Measurements from ENCODE around the gene FAM3B. TPM values are rescaled to one million over a fixed set of nuclear protein-coding genes. Genes with fewer than 3 reads are reported as not detected.

The FAM3B gene
- total and polyA plus RNA-seq, 9 of the 15 experiments (the other 6 are each of a cell fraction or from before 2014, with no cell fraction given): 0.04 to 0.18 (median 0.12) TPM; not detected in 5

DNA sequence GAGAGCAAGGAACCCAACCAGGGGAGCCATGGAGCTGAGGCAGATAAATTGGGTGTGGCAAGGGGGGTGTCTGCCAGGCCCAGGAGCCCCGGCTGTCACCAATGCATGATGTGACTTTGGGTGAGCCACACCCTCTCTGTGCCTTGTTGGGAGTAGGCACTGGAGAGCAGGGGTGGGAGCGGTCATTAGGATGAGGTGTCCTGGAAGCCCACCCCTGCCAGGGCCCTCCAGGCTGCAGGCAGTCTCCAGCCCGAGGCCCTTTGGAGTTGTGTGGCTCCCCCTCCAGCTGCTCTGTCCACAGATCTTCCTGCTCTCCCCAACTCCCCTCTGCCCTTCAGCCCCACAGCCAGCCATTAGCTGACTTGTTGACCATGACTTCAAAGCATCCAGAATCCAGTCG lies 56.7 kb downstream of the FAM3B start:
- H3K4me1 ChIP-seq (replicated peaks in 1 of 2; ENCODE audit: control insufficient read depth in 2 of 2, insufficient read depth in 2 of 2, low read length in 2 of 2): no peaks in the 10 kb centered on the region
- no peak overlapping the region for H3K9ac ChIP-seq (ENCODE audit: insufficient read depth in 1 of 2, low read depth in 2 of 2, low read length in 2 of 2)
- H2AFZ ChIP-seq (ENCODE audit: low read depth, low read length): no peak overlapping the region
- DNase-seq (ENCODE audit: extremely low read depth in 1 of 4, low spot score in 3 of 4) (no peak), ATAC-seq (no peak), FAIRE-seq (no peak)
- H3K9me3 ChIP-seq (replicated peaks; ENCODE audit: control insufficient read depth, insufficient read depth, low read depth, low read length): no peaks in the 10 kb centered on the region
- intact Hi-C loops (cut with micrococcal nuclease): no loop called here
- BruUV-seq (replicated peaks): no TSS peak
- ChIA-PET POLR2A (no interaction called here), CTCF (ENCODE audit: low intra/inter-chr PET ratio) (no interaction called here)
- WGBS (ENCODE audit: insufficient coverage, low coverage, missing lambda C conversion rate): 3% methylated on average over 4 of the region's 4 CpGs
- no peaks in the 10 kb centered on the region for H3K79me2 ChIP-seq (ENCODE audit: control insufficient read depth, insufficient read depth, low read length)
- in situ Hi-C loops (cut with MboI): no loop called here
- no peak overlapping the region for H3K27ac ChIP-seq (ENCODE audit: extremely low read depth, low read depth, low read length)
- no peaks in the 10 kb centered on the region for H4K20me1 ChIP-seq (replicated peaks; ENCODE audit: control insufficient read depth, insufficient read depth, low read length)
- peaks cover 21 to 47% of the 10 kb centered on the region in 2 experiments; a peak in 4 of 5 replicates for H3K27me3 ChIP-seq (ENCODE audit: control insufficient read depth in 2 of 2, insufficient read depth in 2 of 2, low read length in 2 of 2)
- H3K4me2 ChIP-seq (ENCODE audit: insufficient read depth, low read length): no peak overlapping the region
- no peaks in the 10 kb centered on the region for H3K36me3 ChIP-seq (ENCODE audit: control insufficient read depth, insufficient read depth, low read length)
- H3K4me3 ChIP-seq: no peak overlapping the region
- no peaks in the 10 kb centered on the region for H3K9me1 ChIP-seq (ENCODE audit: control insufficient read depth, insufficient read depth, low read length)
- TF ChIP-seq, protein P1, sequence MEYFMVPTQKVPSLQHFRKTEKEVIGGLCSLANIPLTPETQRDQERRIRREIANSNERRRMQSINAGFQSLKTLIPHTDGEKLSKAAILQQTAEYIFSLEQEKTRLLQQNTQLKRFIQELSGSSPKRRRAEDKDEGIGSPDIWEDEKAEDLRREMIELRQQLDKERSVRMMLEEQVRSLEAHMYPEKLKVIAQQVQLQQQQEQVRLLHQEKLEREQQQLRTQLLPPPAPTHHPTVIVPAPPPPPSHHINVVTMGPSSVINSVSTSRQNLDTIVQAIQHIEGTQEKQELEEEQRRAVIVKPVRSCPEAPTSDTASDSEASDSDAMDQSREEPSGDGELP (CRISPR knock-in tag; IDR thresholded peaks at IDR 0.05; ENCODE audit: borderline replicate concordance): no peak
- TF ChIP-seq ZC3H8 (IDR thresholded peaks at IDR 0.05) (no peak), LCOR (CRISPR knock-in tag; IDR thresholded peaks at IDR 0.05) (no peak), CC2D1A (IDR thresholded peaks at IDR 0.05) (no peak), ZNF75A (CRISPR knock-in tag; IDR thresholded peaks at IDR 0.05) (no peak), MAFF (IDR thresholded peaks at IDR 0.05; ENCODE audit: low read length) (no peak), ARID2 (IDR thresholded peaks at IDR 0.05) (no peak), PATZ1 (CRISPR knock-in tag; IDR thresholded peaks at IDR 0.05; ENCODE audit: borderline replicate concordance) (no peak), ZNF79 (CRISPR knock-in tag; IDR thresholded peaks at IDR 0.05; ENCODE audit: low read depth) (no peak), RBM17 (IDR thresholded peaks at IDR 0.05; ENCODE audit: borderline replicate concordance, low read depth, low read length) (no peak), ZC3H4 (CRISPR knock-in tag; IDR thresholded peaks at IDR 0.05; ENCODE audit: borderline replicate concordance) (no peak), RERE (CRISPR knock-in tag; IDR thresholded peaks at IDR 0.05; ENCODE audit: borderline replicate concordance) (no peak), ZNF445 (CRISPR knock-in tag; IDR thresholded peaks at IDR 0.05; ENCODE audit: low read depth) (no peak), ZNF23 (CRISPR knock-in tag; IDR thresholded peaks at IDR 0.05) (no peak), TOE1 (IDR thresholded peaks at IDR 0.05; ENCODE audit: borderline replicate concordance) (no peak), TOE1 (CRISPR knock-in tag; IDR thresholded peaks at IDR 0.05; ENCODE audit: borderline replicate concordance, low read depth) (no peak)
